Naive thymus-derived CD4-positive, alpha-beta T cell (primary cell): ENCODE measurements around the gene C2CD3. TPM values are rescaled to one million over a fixed set of nuclear protein-coding genes. Genes with fewer than 3 reads are reported as not detected.

Source experiments
- ATAC-seq: fragments of 150-1000 bp; cut with Tn5 transposase; 2 replicates; pipeline ENCODE4 v1.10.0; 2021; ENCODE audit warnings: mild to moderate bottlenecking, moderate library complexity
- CTCF ChIA-PET: fragments of 350-600 bp; sonication (Branson Sonifier 250); formaldehyde crosslinking; loops from one replicate; lab custom pipeline; 2021; ENCODE audit warnings: antibody characterized with exemption; lab: Charles Lee
- POLR2A ChIA-PET: fragments of 350-600 bp; sonication (Branson Sonifier 250); formaldehyde crosslinking; loops from one replicate; lab custom pipeline; 2021; ENCODE audit warnings: antibody characterized with exemption, inconsistent platforms; lab: Charles Lee
- DNase-seq, 9 donors: peaks; one replicate each; pipeline versions ENCODE4 v3.0.0 to v3.0.0-alpha.2; 2020 to 2022; ENCODE audit warnings: mixed read lengths in 1 of 9
- H3K27ac ChIP-seq: one replicate; pipeline ENCODE4 v1.7.0; 2013; ENCODE audit warnings: mild to moderate bottlenecking, low read depth, low read length, moderate library complexity
- H3K27me3 ChIP-seq, 2 donors: one replicate each; pipeline ENCODE4 v1.7.0; 2013; ENCODE audit warnings: low read length in 2 of 2, mild to moderate bottlenecking in 2 of 2, moderate library complexity in 2 of 2; ENCODE audit not compliant: control insufficient read depth in 2 of 2, insufficient read depth in 2 of 2
- H3K36me3 ChIP-seq, 3 experiments: 1 replicate in 2 of 3; 2 replicates in 1 of 3; pipeline ENCODE4 v1.7.0; 2013; ENCODE audit warnings: low read length in 3 of 3, mild to moderate bottlenecking in 3 of 3, moderate library complexity in 1 of 3; ENCODE audit not compliant: insufficient read depth in 3 of 3, control insufficient read depth in 2 of 3
- H3K4me1 ChIP-seq, 2 donors: one replicate each; pipeline ENCODE4 v1.7.0; 2013; ENCODE audit warnings: low read length in 2 of 2, mild to moderate bottlenecking in 2 of 2, moderate library complexity in 1 of 2; ENCODE audit not compliant: control insufficient read depth in 2 of 2, insufficient read depth in 2 of 2
- H3K4me3 ChIP-seq: 2 replicates; pipeline ENCODE4 v1.7.0; 2013; ENCODE audit warnings: mild to moderate bottlenecking, low read length
- H3K9me3 ChIP-seq, 3 experiments: 1 replicate in 2 of 3; 2 replicates in 1 of 3; pipeline ENCODE4 v1.7.0; 2013; ENCODE audit warnings: low read length in 3 of 3; ENCODE audit not compliant: control insufficient read depth in 2 of 3
- H3K27ac Mint-ChIP-seq, 9 donors: one replicate each; pipeline ENCODE4 v1.8.0; 2020 to 2022; ENCODE audit warnings: mixed read lengths in 9 of 9, mild to moderate bottlenecking in 8 of 9, moderate library complexity in 5 of 9, inconsistent platforms in 2 of 9
- H3K27me3 Mint-ChIP-seq, 5 donors: one replicate each; pipeline ENCODE4 v1.8.0; 2021 to 2022; ENCODE audit warnings: mixed read lengths in 5 of 5, mild to moderate bottlenecking in 1 of 5
- H3K36me3 Mint-ChIP-seq, 5 donors: one replicate each; pipeline ENCODE4 v1.8.0; 2020 to 2022; ENCODE audit warnings: mixed read lengths in 5 of 5, mild to moderate bottlenecking in 3 of 5, inconsistent platforms in 1 of 5
- H3K4me1 Mint-ChIP-seq, 7 donors: one replicate each; pipeline ENCODE4 v1.8.0; 2020 to 2022; ENCODE audit warnings: mixed read lengths in 7 of 7, mild to moderate bottlenecking in 3 of 7, inconsistent platforms in 1 of 7
- H3K4me3 Mint-ChIP-seq, 10 donors: one replicate each; pipeline ENCODE4 v1.8.0; 2020 to 2022; ENCODE audit warnings: mild to moderate bottlenecking in 10 of 10, mixed read lengths in 10 of 10, moderate library complexity in 6 of 10, inconsistent platforms in 2 of 10
- H3K9me3 Mint-ChIP-seq, 11 donors: one replicate each; pipeline ENCODE4 v1.8.0; 2020 to 2022; ENCODE audit warnings: mixed read lengths in 11 of 11, mild to moderate bottlenecking in 4 of 11, inconsistent platforms in 1 of 11, moderate library complexity in 1 of 11
- intact Hi-C, 2 donors: fragments of 100-400 bp; cut with micrococcal nuclease; formaldehyde crosslinking; loops; one replicate each; pipeline ENCODE4 v1.15.1; 2023
- polyA plus RNA-seq, 2 donors: library from polyadenylated mRNA; unstranded; fragments of 300-500 nt; fragmentation: Illumina TruSeq; gene quantifications; one replicate each; pipeline ENCODE4 v1.2.3, GENCODE V29; 2021
- total RNA-seq, 6 experiments: library from RNA in 5 of 6; stranded (reverse) in 5 of 6; gene quantifications; 1 replicate in 5 of 6; 2 replicates in 1 of 6; pipeline ENCODE4 v1.2.3 and lab custom pipeline; 2021 to 2026

C2CD3 gene
- total and polyA plus RNA-seq, 7 experiments from 2014 or later: 8.0 to 42.5 (median 34.6) TPM

DNA sequence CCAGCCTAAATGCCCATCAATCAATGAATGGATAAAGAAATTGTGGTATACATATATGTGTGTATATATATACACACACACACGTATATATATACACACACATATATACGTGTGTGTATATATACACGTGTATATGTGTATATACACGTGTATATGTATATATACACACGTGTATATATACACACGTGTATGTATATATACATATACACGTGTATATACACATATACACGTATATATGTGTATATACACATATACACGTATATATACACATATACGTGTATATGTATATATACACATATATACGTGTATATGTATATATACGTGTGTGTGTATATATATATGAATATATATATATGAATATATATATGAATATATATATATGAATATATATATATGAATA is 54.1 kb downstream of the C2CD3 start:
- H3K4me3 ChIP-seq: no peak overlapping the region
- ATAC-seq (no peak), DNase-seq (no peak)
- H3K27ac ChIP-seq: no peak overlapping the region
- no peak overlapping the region for H3K27ac Mint-ChIP-seq
- no peaks in the 10 kb centered on the region for H3K4me1 ChIP-seq
- H3K9me3 ChIP-seq: no peaks in the 10 kb centered on the region
- H3K4me3 Mint-ChIP-seq: no peak overlapping the region
- CTCF ChIA-PET: no interaction called here
- H3K4me1 Mint-ChIP-seq: peaks cover 0 to 4% (median 0%) of the 10 kb centered on the region in 7 donors
- peaks cover 3 to 32% (median 19%) of the 10 kb centered on the region in 3 experiments for H3K36me3 ChIP-seq
- H3K27me3 Mint-ChIP-seq: no peaks in the 10 kb centered on the region
- no peaks in the 10 kb centered on the region for H3K27me3 ChIP-seq
- intact Hi-C loops: no loop called here
- H3K36me3 Mint-ChIP-seq: peaks cover 24 to 75% (median 58%) of the 10 kb centered on the region in 5 donors
- peaks cover 0 to 10% (median 3%) of the 10 kb centered on the region in 11 donors for H3K9me3 Mint-ChIP-seq
- POLR2A ChIA-PET: no interaction called here

DNA sequence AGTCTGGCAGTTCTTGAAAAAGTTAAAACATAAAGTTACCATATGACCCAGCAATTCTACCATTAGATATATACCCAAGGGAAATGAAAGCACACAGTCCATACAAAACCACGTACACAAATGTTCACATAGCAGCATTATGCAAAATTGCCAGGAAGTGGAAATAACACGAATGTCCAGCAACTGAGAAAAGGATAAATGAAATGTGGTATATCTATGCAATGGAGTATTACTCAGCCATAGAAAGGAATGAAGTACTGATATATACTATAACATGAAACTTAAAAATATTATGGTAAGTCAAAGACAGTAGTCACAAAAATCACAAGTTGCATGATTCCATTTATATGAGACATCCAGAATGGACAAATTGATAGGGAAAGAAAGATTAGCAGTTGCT is 57.9 kb downstream of the C2CD3 start:
- no peak overlapping the region for H3K4me3 ChIP-seq
- DNase-seq: no peak
- Mint-ChIP-seq H3K4me1 (peaks cover 0 to 4% (median 0%) of the 10 kb centered on the region in 7 donors), H3K27me3 (no peaks in the 10 kb centered on the region), H3K36me3 (peaks cover 15 to 71% (median 49%) of the 10 kb centered on the region in 5 donors), H3K27ac (no peak overlapping the region), H3K4me3 (no peak overlapping the region), H3K9me3 (peaks cover 0 to 10% (median 2%) of the 10 kb centered on the region in 11 donors)
- ChIA-PET POLR2A (no interaction called here), CTCF (no interaction called here)
- H3K4me1 ChIP-seq: no peaks in the 10 kb centered on the region
- peaks cover 3 to 39% (median 19%) of the 10 kb centered on the region in 3 experiments for H3K36me3 ChIP-seq
- no peaks in the 10 kb centered on the region for H3K27me3 ChIP-seq
- H3K9me3 ChIP-seq: no peaks in the 10 kb centered on the region
- intact Hi-C loops: no loop called here
- ATAC-seq: no peak
- H3K27ac ChIP-seq: no peak overlapping the region

DNA sequence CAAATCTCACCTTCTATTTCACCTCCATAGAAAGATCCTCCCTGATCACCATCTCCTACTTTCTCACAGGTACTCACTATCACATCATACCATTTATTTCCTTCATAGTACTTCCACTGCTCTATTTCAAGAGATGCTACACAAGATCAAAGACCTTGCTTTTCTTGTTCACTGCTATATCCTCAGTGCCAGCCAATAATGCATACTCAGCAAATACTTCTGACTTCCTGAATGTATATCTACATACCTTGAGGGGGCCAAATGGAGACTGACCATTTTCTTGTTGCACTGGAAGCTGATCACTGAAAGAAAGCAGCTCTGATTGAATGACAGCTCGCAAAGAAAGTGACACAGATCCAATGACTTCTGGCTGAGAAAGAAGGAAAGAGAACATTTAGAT is 64.7 kb downstream of the C2CD3 start:
- no peak overlapping the region for H3K27ac Mint-ChIP-seq
- peaks cover 0 to 5% (median 0%) of the 10 kb centered on the region in 7 donors for H3K4me1 Mint-ChIP-seq
- H3K4me3 Mint-ChIP-seq: no peak overlapping the region
- Histone ChIP-seq H3K27ac (no peak overlapping the region), H3K4me3 (no peak overlapping the region), H3K27me3 (no peaks in the 10 kb centered on the region), H3K4me1 (no peaks in the 10 kb centered on the region), H3K36me3 (peaks cover 0 to 64% (median 5%) of the 10 kb centered on the region in 3 experiments), H3K9me3 (no peaks in the 10 kb centered on the region)
- ChIA-PET CTCF (no interaction called here), POLR2A (interaction anchor here (0.6 kb wide), 1 partner anchor 105 kb away, joined by 3 read pairs; no protein-coding TSS in a partner anchor)
- ATAC-seq (no peak), DNase-seq (no peak)
- intact Hi-C loops: no loop called here
- no peaks in the 10 kb centered on the region for H3K27me3 Mint-ChIP-seq
- H3K9me3 Mint-ChIP-seq: no peaks in the 10 kb centered on the region
- H3K36me3 Mint-ChIP-seq: peaks cover 26 to 64% (median 52%) of the 10 kb centered on the region in 5 donors

DNA sequence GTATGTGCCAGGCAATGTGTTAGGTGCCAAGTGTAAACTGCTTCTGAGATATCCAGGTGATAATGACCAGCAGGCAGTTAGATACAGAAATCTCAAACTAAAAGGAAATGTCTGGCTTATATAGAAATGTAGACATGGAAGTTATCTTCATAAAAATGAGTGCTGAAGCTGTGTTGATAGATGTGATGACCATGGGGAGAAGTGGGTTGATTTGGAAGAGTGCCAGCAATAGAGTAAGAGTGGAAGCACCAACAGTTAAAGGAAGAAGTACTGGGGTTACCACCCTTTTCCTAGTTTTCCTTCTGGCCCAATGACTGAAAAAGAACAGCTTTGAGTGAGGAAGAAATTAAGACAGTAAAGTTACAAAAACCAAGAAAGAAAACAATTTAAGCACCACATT is 68.5 kb downstream of the C2CD3 start:
- no peaks in the 10 kb centered on the region for H3K9me3 Mint-ChIP-seq
- H3K4me3 Mint-ChIP-seq: no peak overlapping the region
- ChIA-PET POLR2A (no interaction called here), CTCF (no interaction called here)
- no peaks in the 10 kb centered on the region for H3K27me3 ChIP-seq
- H3K9me3 ChIP-seq: no peaks in the 10 kb centered on the region
- DNase-seq: no peak
- peaks cover 0 to 13% (median 4%) of the 10 kb centered on the region in 7 donors for H3K4me1 Mint-ChIP-seq
- peaks cover 5 to 66% (median 12%) of the 10 kb centered on the region in 3 experiments for H3K36me3 ChIP-seq
- H3K36me3 Mint-ChIP-seq: peaks cover 48 to 78% (median 65%) of the 10 kb centered on the region in 5 donors
- H3K27ac ChIP-seq: no peak overlapping the region
- peak overlapping the region in 1 of 9 donors; percentile 20 for H3K27ac Mint-ChIP-seq
- no peaks in the 10 kb centered on the region for H3K27me3 Mint-ChIP-seq
- no peak for ATAC-seq
- H3K4me1 ChIP-seq: no peaks in the 10 kb centered on the region
- intact Hi-C loops: no loop called here
- H3K4me3 ChIP-seq: no peak overlapping the region

DNA sequence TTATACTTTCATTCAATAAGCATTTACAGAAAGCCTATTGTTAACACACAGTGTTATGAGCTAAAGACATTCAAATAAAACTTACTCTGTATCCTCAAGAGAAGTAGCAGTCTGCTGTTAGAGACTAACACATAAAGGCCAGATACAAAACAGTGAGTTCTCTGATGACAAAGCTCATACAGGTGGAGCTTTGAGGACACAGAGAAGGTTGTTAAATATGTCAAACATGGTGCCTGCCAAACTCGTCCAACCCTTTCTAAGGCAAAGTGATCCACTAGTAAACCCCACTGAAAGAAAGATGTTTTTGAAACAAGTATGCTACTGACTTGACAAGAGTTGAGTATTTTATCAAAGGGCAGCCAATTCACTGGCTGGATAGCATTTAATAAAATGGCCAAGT is 70.1 kb downstream of the C2CD3 start:
- Mint-ChIP-seq H3K27me3 (no peaks in the 10 kb centered on the region), H3K4me3 (no peak overlapping the region), H3K4me1 (peaks cover 0 to 13% (median 4%) of the 10 kb centered on the region in 7 donors), H3K36me3 (peaks cover 43 to 85% (median 68%) of the 10 kb centered on the region in 5 donors), H3K9me3 (no peaks in the 10 kb centered on the region), H3K27ac (no peak overlapping the region)
- no peak overlapping the region for H3K27ac ChIP-seq
- intact Hi-C loops: no loop called here
- no peak for ATAC-seq
- POLR2A ChIA-PET: interaction anchor here (1.3 kb wide), 1 partner anchor 131 kb away, joined by 3 read pairs; no protein-coding TSS in a partner anchor
- peaks cover 10 to 68% (median 12%) of the 10 kb centered on the region in 3 experiments for H3K36me3 ChIP-seq
- no peak for DNase-seq
- no peak overlapping the region for H3K4me3 ChIP-seq
- H3K4me1 ChIP-seq: no peaks in the 10 kb centered on the region
- no peaks in the 10 kb centered on the region for H3K27me3 ChIP-seq
- CTCF ChIA-PET: interaction anchor here (1.2 kb wide), 1 partner anchor 136 kb away, joined by 3 read pairs; no protein-coding TSS in a partner anchor
- no peaks in the 10 kb centered on the region for H3K9me3 ChIP-seq

DNA sequence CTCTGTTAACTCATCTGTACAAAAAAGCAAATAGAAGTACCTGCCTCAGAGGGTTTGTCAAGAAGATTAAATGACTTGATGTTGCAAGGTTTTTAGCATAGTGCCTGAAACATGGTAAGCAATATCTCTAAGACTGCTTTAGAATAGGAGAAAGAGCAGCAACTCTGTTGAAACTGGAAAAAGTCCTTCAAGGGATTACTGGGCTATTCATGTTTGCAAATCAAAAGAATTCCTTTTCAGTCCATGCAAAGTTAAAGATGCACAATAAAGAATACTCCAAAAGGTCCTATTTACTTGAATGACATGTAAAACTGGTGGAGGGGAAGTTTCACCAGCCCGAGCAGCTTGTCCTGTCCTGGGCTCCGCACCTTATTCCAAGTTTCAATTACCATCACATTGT is 70.6 kb downstream of the C2CD3 start:
- Mint-ChIP-seq H3K9me3 (no peaks in the 10 kb centered on the region), H3K36me3 (peaks cover 39 to 81% (median 65%) of the 10 kb centered on the region in 5 donors), H3K27me3 (no peaks in the 10 kb centered on the region), H3K4me3 (no peak overlapping the region), H3K27ac (no peak overlapping the region), H3K4me1 (peaks cover 0 to 13% (median 4%) of the 10 kb centered on the region in 7 donors)
- no peak for ATAC-seq
- no peak for DNase-seq
- Histone ChIP-seq H3K36me3 (peaks cover 10 to 65% (median 12%) of the 10 kb centered on the region in 3 experiments), H3K4me1 (no peaks in the 10 kb centered on the region), H3K27ac (no peak overlapping the region), H3K9me3 (no peaks in the 10 kb centered on the region), H3K27me3 (no peaks in the 10 kb centered on the region), H3K4me3 (no peak overlapping the region)
- POLR2A ChIA-PET: interaction anchor here (1.3 kb wide), 1 partner anchor 130 kb away, joined by 3 read pairs; no protein-coding TSS in a partner anchor
- intact Hi-C loops: no loop called here
- CTCF ChIA-PET: interaction anchor here (1.2 kb wide), 1 partner anchor 136 kb away, joined by 3 read pairs; no protein-coding TSS in a partner anchor
